HG03342 (cell line): ENCODE results near the gene DHCR7.

Experiments used
- ATAC-seq: cut with Tn5 transposase; IDR thresholded peaks from one replicate; pipeline ENCODE4 v1.9.1; 2021; ENCODE audit warnings: mild to moderate bottlenecking, moderate library complexity; ENCODE audit not compliant: unreplicated experiment

DHCR7 gene, protein sequence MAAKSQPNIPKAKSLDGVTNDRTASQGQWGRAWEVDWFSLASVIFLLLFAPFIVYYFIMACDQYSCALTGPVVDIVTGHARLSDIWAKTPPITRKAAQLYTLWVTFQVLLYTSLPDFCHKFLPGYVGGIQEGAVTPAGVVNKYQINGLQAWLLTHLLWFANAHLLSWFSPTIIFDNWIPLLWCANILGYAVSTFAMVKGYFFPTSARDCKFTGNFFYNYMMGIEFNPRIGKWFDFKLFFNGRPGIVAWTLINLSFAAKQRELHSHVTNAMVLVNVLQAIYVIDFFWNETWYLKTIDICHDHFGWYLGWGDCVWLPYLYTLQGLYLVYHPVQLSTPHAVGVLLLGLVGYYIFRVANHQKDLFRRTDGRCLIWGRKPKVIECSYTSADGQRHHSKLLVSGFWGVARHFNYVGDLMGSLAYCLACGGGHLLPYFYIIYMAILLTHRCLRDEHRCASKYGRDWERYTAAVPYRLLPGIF

DNA sequence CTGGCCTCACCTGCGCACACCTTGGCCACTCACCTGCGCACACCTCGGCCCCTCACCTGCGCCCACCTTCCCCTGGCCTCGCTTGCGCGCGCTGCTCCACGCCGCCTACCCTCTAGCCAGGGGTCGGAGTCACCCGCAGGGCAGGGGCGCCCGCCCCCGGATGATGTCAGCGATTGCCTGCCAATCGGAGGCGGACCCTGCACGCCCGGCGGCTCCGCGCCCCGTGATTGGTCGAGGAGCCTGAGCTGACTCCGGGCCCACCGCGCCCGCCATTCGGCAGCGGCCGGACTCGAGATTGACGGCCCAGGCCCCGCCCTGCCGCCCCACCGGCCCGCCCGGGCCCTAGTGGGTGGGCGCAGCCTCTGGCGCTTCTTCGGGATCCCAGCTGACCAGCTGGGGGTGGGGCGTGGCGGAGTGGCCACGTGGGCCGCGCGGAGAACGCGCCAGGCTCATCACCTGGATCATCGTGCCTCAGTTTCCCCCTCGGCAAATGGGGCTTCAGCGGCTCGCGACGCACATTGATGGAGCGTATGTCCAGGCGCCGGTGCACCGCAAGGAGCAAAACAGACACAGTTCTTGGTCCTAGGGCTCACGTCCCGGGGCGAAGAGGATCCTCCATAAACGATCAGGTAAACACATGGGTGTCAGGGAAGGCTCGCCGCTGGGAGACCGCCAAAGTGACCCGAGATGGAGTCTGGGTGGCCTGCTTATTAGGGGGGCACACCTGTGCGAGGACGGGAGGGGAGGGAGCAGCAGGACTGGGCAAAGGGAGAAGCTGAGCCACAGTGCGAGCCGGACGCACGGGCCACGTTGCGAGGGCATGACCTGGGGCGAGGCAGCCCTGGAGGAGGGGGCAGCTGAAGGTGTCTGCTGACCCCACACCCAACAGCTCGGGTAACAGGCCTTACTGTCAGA lies at the start of gene DHCR7:
DHCR7 (minus strand) TSS at position 137 of the 915 bp plus-strand sequence. CDS start 3,441 bp downstream, outside the sequence.
- peak; percentile 81 for ATAC-seq

- no peak for ATAC-seq
Observed at GRCh38 chr11:71496421-71496820, 48.2 kb upstream of the DHCR7 start.

- no peak for ATAC-seq
Observed at GRCh38 chr11:71495286-71496230, 47.4 kb upstream of the DHCR7 start.

DNA sequence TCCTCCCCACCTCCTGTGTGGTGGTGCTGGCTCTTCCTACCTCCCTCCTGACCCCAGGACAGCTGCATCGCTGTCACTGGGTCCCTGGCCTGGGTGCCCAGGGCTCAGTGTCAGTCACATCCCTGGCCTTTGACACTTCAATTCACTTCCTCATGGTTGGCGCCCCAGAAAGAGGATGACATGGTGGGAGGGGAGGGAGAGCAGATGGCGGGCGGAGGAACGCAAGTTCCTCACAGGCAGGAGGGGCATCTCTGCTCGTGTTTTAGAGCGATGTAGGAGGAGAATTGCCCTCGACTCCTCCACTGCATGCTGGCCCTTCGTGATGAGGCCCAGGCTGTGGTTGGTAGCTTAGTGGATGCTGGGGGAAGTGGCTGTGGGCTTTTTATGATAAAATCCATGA lies 43.7 kb upstream of the DHCR7 start:
- no peak for ATAC-seq

DNA sequence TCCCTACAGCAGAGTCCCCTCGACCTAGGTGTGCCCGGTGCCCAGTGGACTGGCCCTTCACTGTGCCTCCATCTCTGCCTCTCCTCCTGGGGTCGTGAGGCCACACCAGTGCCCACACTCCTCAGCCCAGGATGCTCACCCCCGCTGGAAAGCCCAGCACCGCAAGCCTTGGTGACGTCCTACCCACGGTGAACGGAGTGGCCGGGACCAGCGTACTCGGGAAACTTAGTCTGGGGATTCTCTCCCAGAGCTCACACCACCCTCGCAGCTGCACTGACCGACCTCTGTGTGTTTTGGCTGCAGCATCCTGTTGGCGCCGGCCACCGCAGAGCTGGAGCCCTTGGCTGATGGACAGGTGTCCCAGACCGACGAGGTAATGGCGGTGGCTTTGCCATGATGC lies 43.3 kb upstream of the DHCR7 start:
- ATAC-seq = no peak

- no peak for ATAC-seq
Observed at GRCh38 chr11:71490731-71491390, 42.7 kb upstream of the DHCR7 start.

DNA sequence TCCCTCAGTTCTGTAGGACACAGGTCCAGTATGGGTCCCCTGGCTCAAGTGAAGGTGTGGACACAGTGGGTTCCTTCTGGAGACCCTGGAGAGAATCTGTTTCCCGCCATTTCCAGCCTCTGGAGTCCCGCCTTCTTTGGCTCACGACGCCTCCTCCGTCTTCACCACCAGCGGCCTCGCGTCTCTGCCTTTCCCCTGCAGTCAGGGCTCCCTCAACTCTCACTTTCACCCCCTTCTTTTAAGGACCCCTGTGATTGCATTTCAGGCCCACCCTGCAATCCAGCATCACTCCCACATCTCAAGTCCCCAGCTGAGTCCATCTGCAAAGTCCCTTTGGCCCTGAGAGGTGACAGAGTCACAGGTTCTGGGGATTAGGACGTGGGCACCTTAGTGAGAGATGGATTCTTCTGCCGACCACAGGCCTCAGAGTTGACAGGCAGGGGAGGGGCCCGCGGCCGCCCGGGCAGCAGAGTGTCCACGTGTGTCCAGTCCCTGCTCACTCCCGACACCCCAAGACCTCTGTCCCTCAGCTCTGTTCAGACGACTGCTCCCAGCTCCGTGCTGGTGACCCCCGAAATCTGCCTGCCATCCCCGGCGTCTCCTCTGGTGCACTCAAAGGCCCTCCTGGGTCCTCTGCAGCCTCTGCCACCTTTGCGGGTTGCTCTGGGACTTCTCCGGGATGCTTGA lies 42.0 kb upstream of the DHCR7 start:
- ATAC-seq = no peak

- peak; percentile 48 for ATAC-seq
Observed at GRCh38 chr11:71489311-71490043, 41.3 kb upstream of the DHCR7 start.

DNA sequence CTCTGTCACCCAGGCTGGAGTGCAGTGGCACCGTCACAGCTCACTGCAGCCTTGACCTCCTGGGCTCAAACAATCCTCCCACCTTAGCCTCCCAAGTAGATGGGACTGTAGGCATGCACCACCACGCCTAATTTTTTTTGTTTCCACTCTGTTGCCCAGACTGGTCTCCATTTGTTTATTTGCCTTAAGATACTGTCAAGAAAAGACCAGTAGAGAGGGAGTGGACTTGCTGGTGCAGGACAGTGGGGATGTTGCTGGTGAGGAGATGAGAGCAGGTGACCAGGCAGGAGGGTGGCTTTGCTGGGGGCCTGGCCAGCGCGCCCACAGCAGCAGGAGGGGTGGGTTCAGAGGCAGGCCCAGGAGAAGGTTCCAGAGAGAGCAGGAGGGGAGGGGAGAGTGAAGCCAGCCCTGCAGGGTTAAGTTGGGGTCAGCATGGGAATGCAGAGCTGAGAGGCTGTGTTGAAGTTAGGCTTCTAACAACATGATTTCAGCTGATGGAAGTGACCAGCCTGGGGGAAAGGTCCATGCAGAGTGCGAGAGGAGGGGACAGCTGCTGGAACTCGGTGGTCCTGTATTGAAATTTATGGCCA lies 40.6 kb upstream of the DHCR7 start:
- ATAC-seq = no peak

- ATAC-seq = no peak
Observed at GRCh38 chr11:71486320-71486719, 38.1 kb upstream of the DHCR7 start.

- ATAC-seq = no peak
Observed at GRCh38 chr11:71485466-71485865, 37.3 kb upstream of the DHCR7 start.

DNA sequence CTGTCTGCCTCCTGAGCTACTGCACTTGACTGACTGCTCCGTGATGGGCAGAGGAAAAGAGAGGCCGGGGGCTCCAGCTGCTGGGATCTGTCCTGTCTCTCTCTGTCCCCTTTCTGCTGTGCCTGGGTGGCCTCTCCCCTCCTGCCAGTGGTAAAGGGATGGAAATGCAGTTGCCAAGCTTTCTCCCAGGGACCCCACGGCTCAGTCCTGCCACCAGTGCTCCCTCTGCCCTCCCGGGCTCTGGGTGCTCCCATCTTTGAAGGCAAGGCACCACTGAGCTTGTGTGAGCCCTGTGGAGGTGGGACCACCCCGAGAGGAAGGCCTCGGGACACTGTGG lies 36.8 kb upstream of the DHCR7 start:
- no peak for ATAC-seq

DNA sequence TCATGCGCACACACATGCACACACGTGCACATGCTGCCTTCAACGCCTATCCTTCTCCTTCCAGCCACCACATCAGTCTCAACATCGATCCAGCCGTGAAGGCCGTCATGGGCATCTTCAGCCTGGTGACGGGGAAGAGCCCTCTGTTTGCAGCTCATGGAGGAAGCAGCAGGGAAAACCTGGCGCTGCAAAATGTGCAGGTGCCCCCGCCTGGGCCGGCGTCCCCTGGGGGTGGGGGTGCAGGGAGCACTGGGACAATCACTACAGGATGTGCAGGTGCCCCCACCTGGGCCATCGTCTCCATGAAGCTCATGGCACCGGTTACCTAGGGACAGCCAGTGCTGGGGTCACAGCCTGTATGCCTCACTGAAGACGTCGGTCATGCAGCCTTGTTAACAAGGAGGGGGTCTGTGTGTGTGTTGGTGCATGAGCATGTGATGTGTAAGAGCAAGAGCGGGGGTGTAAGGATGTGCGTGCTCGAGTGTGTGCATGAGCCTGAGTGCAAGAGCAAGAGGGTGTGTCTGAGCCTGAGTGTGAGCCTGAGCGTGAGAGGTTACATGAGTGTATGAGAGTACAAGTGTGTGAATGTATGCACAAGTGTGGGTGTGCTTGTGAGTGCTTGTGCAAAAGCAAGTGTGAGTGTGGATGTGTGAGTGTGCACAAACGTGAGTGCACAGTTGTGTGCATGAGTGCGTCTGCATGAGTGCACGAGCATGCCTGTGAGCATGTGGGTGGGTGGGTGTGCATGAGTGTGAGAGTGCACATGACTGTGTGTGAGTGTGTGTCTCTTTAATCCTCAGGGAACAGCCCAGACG lies 36.3 kb upstream of the DHCR7 start:
- no peak for ATAC-seq

- ATAC-seq = no peak
Observed at GRCh38 chr11:71483692-71484091, 35.5 kb upstream of the DHCR7 start.

GRCh38 chr11:71482746-71483364 lies 34.7 kb upstream of the DHCR7 start:
- ATAC-seq = no peak

DNA sequence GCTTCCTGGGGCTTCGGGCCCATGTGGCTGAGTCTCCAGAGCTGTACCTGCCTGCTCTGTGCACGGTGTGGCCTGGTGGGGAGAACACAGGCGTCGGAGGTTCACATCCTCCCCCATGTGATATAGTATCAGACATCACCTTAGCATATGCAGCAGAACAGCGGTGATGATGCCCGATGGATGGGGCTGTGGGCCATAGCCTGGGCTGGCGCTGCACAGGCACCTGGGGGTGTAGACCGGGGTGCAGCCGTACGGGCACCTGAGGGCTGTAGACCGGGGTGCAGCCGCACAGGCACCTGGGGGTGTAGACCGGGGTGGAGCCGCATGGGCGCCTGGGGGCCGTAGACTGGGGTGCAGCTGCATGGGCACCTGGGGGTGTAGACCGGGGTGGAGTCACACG lies 34.0 kb upstream of the DHCR7 start:
- no peak for ATAC-seq
